Measurements from ENCODE around the gene LHFPL6.

GRCh38 chr13:39586151-39586550 lies 16.8 kb downstream of the LHFPL6 start:
- TF ChIP-seq CTCF (IDR thresholded peaks at IDR 0.05) (no peak), POLR2A (IDR thresholded peaks at IDR 0.05) (no peak), POLR2AphosphoS5 (IDR thresholded peaks at IDR 0.05) (no peak), EP300 (IDR thresholded peaks at IDR 0.05) (no peak)
